Measurements from ENCODE around the gene PPIB. TPM values are rescaled to one million over a fixed set of nuclear protein-coding genes. Genes with fewer than 3 reads are reported as not detected.

PPIB gene
- total RNA-seq (2022; extraction: Qiagen RNA extraction): 764 to 821 TPM (median 788 TPM) in 5 replicates

GRCh38 chr15:64162869-64163658 lies at the start of gene PPIB:
TSS of gene PPIB (minus strand) at chr15:64163022. CDS start at chr15:64162986, 36 bp downstream.

GRCh38 chr15:64151727-64152506 lies 10.9 kb downstream of the PPIB start, which contains the start of gene SNX22:
TSS of gene SNX22 (plus strand) at chr15:64151731. CDS start at chr15:64151776, 45 bp downstream.

Other genes with a start within 250 kb of the PPIB start
- 3.7 to 4.7 TPM (median 4.1 TPM) in 5 replicates for gene DAPK2, start 116.5 kb downstream of the PPIB start, total RNA-seq (2022; extraction: Qiagen RNA extraction)
- 106 to 154 TPM (median 121 TPM) in 5 replicates for gene CIAO2A, start 69.2 kb downstream of the PPIB start, total RNA-seq (2022; extraction: Qiagen RNA extraction)
- gene SNX1, start 67.0 kb downstream of the PPIB start, total RNA-seq (2022; extraction: Qiagen RNA extraction): 72.2 to 80.6 TPM (median 78.7 TPM) in 5 replicates
- 0.75 to 1.3 TPM (median 1.3 TPM) in 5 replicates for gene SNX22, start 11.3 kb downstream of the PPIB start, total RNA-seq (2022; extraction: Qiagen RNA extraction)
- gene CSNK1G1, start 193.2 kb upstream of the PPIB start, total RNA-seq (2022; extraction: Qiagen RNA extraction): 13.6 to 19.5 TPM (median 17.2 TPM) in 5 replicates
- 160 to 251 TPM (median 177 TPM) in 5 replicates for gene PCLAF, start 218.4 kb upstream of the PPIB start, total RNA-seq (2022; extraction: Qiagen RNA extraction)
- 25.0 to 32.7 TPM (median 26.8 TPM) in 5 replicates for gene TRIP4, start 224.8 kb upstream of the PPIB start, total RNA-seq (2022; extraction: Qiagen RNA extraction)

Data from A549 treated with Hydrocortisone at 1 μM for 4 hours (cell line).